NCI-H1436 (cell line): ENCODE measurements around the gene NEK1.
A peak's percentile ranks its signal among the peaks of the same experiment; 100 is the strongest.
"Not testable (repeated sequence)": the region's sequence is repeated elsewhere in the genome, so short reads cannot be mapped to it uniquely, and the experiment has no call there.

ENCODE experiments used
- DNase-seq: peaks from one replicate; lab custom pipeline; 2025; lab: John Stamatoyannopoulos, UW

The NEK1 gene

GRCh38 chr4:169626331-169627282 lies 14.2 kb upstream of the NEK1 start:
- no peak for DNase-seq

GRCh38 chr4:169625886-169626285 lies 13.5 kb upstream of the NEK1 start:
- no peak for DNase-seq

- DNase-seq = not testable (repeated sequence)
Measured at GRCh38 chr4:169624012-169624411, 11.6 kb upstream of the NEK1 start.

- DNase-seq = no peak
Measured at GRCh38 chr4:169622566-169622965, 10.2 kb upstream of the NEK1 start.

GRCh38 chr4:169621731-169622492 lies 9.5 kb upstream of the NEK1 start:
- DNase-seq = no peak

GRCh38 chr4:169620880-169621248 lies 8.5 kb upstream of the NEK1 start:
- DNase-seq = no peak

- peak; percentile 93 for DNase-seq
Measured at GRCh38 chr4:169619958-169620879, 7.8 kb upstream of the NEK1 start, which contains the start of gene CLCN3. Gene CLCN3, plus strand, starts transcription at chr4:169620578. Its CDS starts 15,351 bp downstream, at chr4:169635929.

GRCh38 chr4:169619518-169619957 lies 7.2 kb upstream of the NEK1 start:
- peak; percentile 24 for DNase-seq

GRCh38 chr4:169618986-169619385 lies 6.6 kb upstream of the NEK1 start:
- no peak for DNase-seq

- DNase-seq = no peak
Measured at GRCh38 chr4:169618286-169618685, 5.9 kb upstream of the NEK1 start.

- DNase-seq = no peak
Measured at GRCh38 chr4:169617306-169617705, 4.9 kb upstream of the NEK1 start.

- no peak for DNase-seq
Measured at GRCh38 chr4:169616846-169617245, 4.5 kb upstream of the NEK1 start.

- DNase-seq = no peak
Measured at GRCh38 chr4:169615467-169616106, 3.2 kb upstream of the NEK1 start.

- DNase-seq = peak; percentile 61
Measured at GRCh38 chr4:169612871-169613859, 782 bp upstream of the NEK1 start.

GRCh38 chr4:169611157-169611556 lies 1.2 kb downstream of the NEK1 start:
- no peak for DNase-seq

GRCh38 chr4:169604903-169605331 lies 7.5 kb downstream of the NEK1 start:
- no peak for DNase-seq

GRCh38 chr4:169604131-169604900 lies 8.1 kb downstream of the NEK1 start:
- DNase-seq = no peak

GRCh38 chr4:169603312-169603711 lies 9.1 kb downstream of the NEK1 start:
- DNase-seq = no peak
